ENCODE measurements around the gene SV2C. TPM values are rescaled to one million over a fixed set of nuclear protein-coding genes. Genes with fewer than 3 reads are reported as not detected.
A peak's percentile ranks its signal among the peaks of the same experiment; 100 is the strongest.

The SV2C gene
- total and polyA plus RNA-seq, 4 donors: 0.01 to 0.40 (median 0.37) TPM; not detected in 1

GRCh38 chr5:76402886-76403765, 319.9 kb downstream of the SV2C start, which contains the start of gene IQGAP2:
Gene IQGAP2, plus strand, starts transcription at chr5:76403285. Its CDS starts 261 bp downstream, at chr5:76403546.
- WGBS, 2 donors: 0 to 1% methylated on average over 85 to 92 of the region's 92 CpGs
- peak within 1 kb of the TSS in 1 of 2 donors; percentile 86 for H3K27ac ChIP-seq (ENCODE audit: low read depth in 1 of 2, low read length in 1 of 2)
- ATAC-seq (ENCODE audit: insufficient read depth, low FRiP score): peak; percentile 82
- H3K36me3 ChIP-seq (ENCODE audit: control insufficient read depth in 4 of 4, insufficient read depth in 4 of 4, low read length in 4 of 4): no peaks in the 10 kb centered on the region
- H3K27me3 ChIP-seq (ENCODE audit: control insufficient read depth in 3 of 3, insufficient read depth in 3 of 3, low read length in 2 of 3): no peaks in the 10 kb centered on the region
- peaks cover 0 to 17% (median 3%) of the 10 kb centered on the region in 5 donors for H3K4me1 ChIP-seq (ENCODE audit: control insufficient read depth in 5 of 5, insufficient read depth in 5 of 5, low read length in 5 of 5)
- no peaks in the 10 kb centered on the region for H3K9me3 ChIP-seq (ENCODE audit: control insufficient read depth in 4 of 4, insufficient read depth in 3 of 4, low read length in 3 of 4)
- H3K9ac ChIP-seq (ENCODE audit: insufficient read depth in 1 of 2, low read length in 2 of 2): peak within 1 kb of the TSS; percentile 37 to 73
- peak; percentile 55 for TF ChIP-seq CTCF (IDR thresholded peaks at IDR 0.05; ENCODE audit: control extremely low read depth, extremely low read depth)
- peak; percentile 90 to 92 (median 91) for DNase-seq
- H3K4me3 ChIP-seq: peak within 1 kb of the TSS; percentile 71

Small RNA genes within 50 kb of the gene (small RNA-seq; reads per million reads assigned to genes)
- not detected for gene AC113404.2 (ENCODE audit: low replicate concordance)
- gene RNA5SP186 (ENCODE audit: low replicate concordance): not detected
